Hepatocyte (in vitro differentiated cells): ENCODE results near the gene NECAB2. TPM values are rescaled to one million over a fixed set of nuclear protein-coding genes. Genes with fewer than 3 reads are reported as not detected.

Source experiments
- DNase-seq: peaks from one replicate; pipeline ENCODE4 v3.0.0-alpha.2; 2016; ENCODE audit warnings: low spot score
- H2AFZ ChIP-seq: fragments of 200-600 bp; sonication (generic); 2 replicates; pipeline ENCODE4 v1.6.0; 2016; ENCODE audit warnings: antibody characterized with exemption, mild to moderate bottlenecking
- H3K27ac ChIP-seq: fragments of 200-600 bp; sonication (generic); 2 replicates; pipeline ENCODE4 v1.5.1; 2016; ENCODE audit warnings: mild to moderate bottlenecking
- H3K27me3 ChIP-seq: fragments of 200-600 bp; sonication (generic); 2 replicates; pipeline ENCODE4 v1.6.1; 2016
- H3K36me3 ChIP-seq: fragments of 200-600 bp; sonication (generic); replicated peaks from 2 replicates; pipeline ENCODE4 v1.5.1; 2016; ENCODE audit warnings: low read depth; ENCODE audit not compliant: insufficient read depth
- H3K4me1 ChIP-seq: fragments of 200-600 bp; sonication (generic); 2 replicates; pipeline ENCODE4 v1.5.1; 2016; ENCODE audit warnings: mild to moderate bottlenecking, moderate library complexity; ENCODE audit not compliant: insufficient read depth
- H3K4me2 ChIP-seq: fragments of 200-600 bp; sonication (generic); 2 replicates; pipeline ENCODE4 v1.6.0; 2016
- H3K4me3 ChIP-seq: fragments of 200-600 bp; sonication (generic); 2 replicates; pipeline ENCODE4 v1.5.1; 2016; ENCODE audit warnings: mild to moderate bottlenecking
- H3K79me2 ChIP-seq: fragments of 200-600 bp; sonication (generic); 2 replicates; pipeline ENCODE4 v1.6.0; 2017; ENCODE audit warnings: mild to moderate bottlenecking
- H3K9me2 ChIP-seq: fragments of 200-600 bp; sonication (generic); replicated peaks from 2 replicates; pipeline ENCODE4 v1.6.0; 2017; ENCODE audit warnings: mild to moderate bottlenecking; ENCODE audit not compliant: insufficient read depth
- H3K9me3 ChIP-seq: fragments of 200-600 bp; sonication (generic); 2 replicates; pipeline ENCODE4 v1.5.1; 2016; ENCODE audit warnings: low read depth, mild to moderate bottlenecking
- H4K20me1 ChIP-seq: fragments of 200-600 bp; sonication (generic); 2 replicates; pipeline ENCODE4 v1.6.0; 2016; ENCODE audit warnings: mild to moderate bottlenecking; ENCODE audit not compliant: insufficient read depth, poor library complexity, severe bottlenecking
- CTCF ChIP-seq: fragments of 200-600 bp; sonication (generic); IDR thresholded peaks from 2 replicates; pipeline ENCODE4 v1.5.1; 2016; ENCODE audit warnings: antibody characterized with exemption, mild to moderate bottlenecking; ENCODE audit not compliant: poor library complexity
- EZH2 ChIP-seq: fragments of 200-600 bp; sonication (generic); IDR thresholded peaks from 2 replicates; pipeline ENCODE4 v1.6.1; 2016; ENCODE audit warnings: antibody characterized with exemption, mild to moderate bottlenecking, borderline replicate concordance
- EZH2phosphoT487 ChIP-seq: fragments of 200-600 bp; sonication (generic); IDR thresholded peaks from one replicate; pipeline ENCODE4 v1.6.1; 2018; ENCODE audit warnings: antibody characterized with exemption, mild to moderate bottlenecking, low read depth, moderate library complexity; ENCODE audit not compliant: unreplicated experiment, severe bottlenecking
- WGBS: methylation state at CpG from one replicate; pipeline ENCODE4 v1.1.6; 2016; ENCODE audit warnings: low lambda C conversion rate; ENCODE audit errors: missing lambda C conversion rate; 5-methylcytosine and 5-hydroxymethylcytosine counted together
- polyA plus RNA-seq: library from polyadenylated mRNA; unstranded; fragments of >200 nt; fragmentation: Nextera tagmentation; extraction: Ambion mirVana; gene quantifications from 2 replicates; pipeline ENCODE4 v1.2.1, GENCODE V29; 2016
- total RNA-seq: library from RNA; depleted of rRNA; stranded (reverse); fragments of >200 nt; gene quantifications from 2 replicates; pipeline ENCODE4 v1.2.3, GENCODE V29; 2014

Gene NECAB2
- total and polyA plus RNA-seq, 2 experiments from 2014 or later: 1.1 TPM; not detected in 1

GRCh38 chr16:84016477-84016876 lies 48.4 kb downstream of the NECAB2 start:
- H3K4me3 ChIP-seq: no peak overlapping the region
- H3K27ac ChIP-seq: no peak overlapping the region
- H3K9me2 ChIP-seq: no peaks in the 10 kb centered on the region
- no peak for DNase-seq
- no peaks in the 10 kb centered on the region for H3K79me2 ChIP-seq
- H3K4me2 ChIP-seq: no peak overlapping the region
- H2AFZ ChIP-seq: no peak overlapping the region
- H3K9me3 ChIP-seq: no peaks in the 10 kb centered on the region
- no peaks in the 10 kb centered on the region for H3K36me3 ChIP-seq
- H4K20me1 ChIP-seq: no peaks in the 10 kb centered on the region
- no peaks in the 10 kb centered on the region for H3K4me1 ChIP-seq
- H3K27me3 ChIP-seq: no peaks in the 10 kb centered on the region
- WGBS: 96% methylated on average over 9 of the region's 12 CpGs
- TF ChIP-seq EZH2 (no peak), EZH2phosphoT487 (no peak), CTCF (no peak)

GRCh38 chr16:84018710-84019109 lies 50.7 kb downstream of the NECAB2 start:
- Histone ChIP-seq H3K4me3 (no peak overlapping the region), H4K20me1 (no peaks in the 10 kb centered on the region), H3K79me2 (no peaks in the 10 kb centered on the region), H3K9me2 (no peaks in the 10 kb centered on the region), H3K27me3 (no peaks in the 10 kb centered on the region), H2AFZ (no peak overlapping the region), H3K27ac (no peak overlapping the region), H3K4me2 (no peak overlapping the region), H3K9me3 (no peaks in the 10 kb centered on the region), H3K4me1 (no peaks in the 10 kb centered on the region), H3K36me3 (no peaks in the 10 kb centered on the region)
- 92% methylated on average over 4 of the region's 4 CpGs for WGBS
- TF ChIP-seq EZH2: no peak
- TF ChIP-seq EZH2phosphoT487: no peak
- no peak for TF ChIP-seq CTCF
- no peak for DNase-seq

- Histone ChIP-seq H3K4me3 (no peak overlapping the region), H2AFZ (no peak overlapping the region), H3K9me3 (no peaks in the 10 kb centered on the region), H3K79me2 (no peaks in the 10 kb centered on the region), H3K36me3 (no peaks in the 10 kb centered on the region), H3K4me2 (no peak overlapping the region), H3K4me1 (no peaks in the 10 kb centered on the region), H3K27me3 (no peaks in the 10 kb centered on the region), H3K27ac (no peak overlapping the region), H4K20me1 (no peaks in the 10 kb centered on the region), H3K9me2 (no peaks in the 10 kb centered on the region)
- no peak for DNase-seq
- no peak for TF ChIP-seq EZH2phosphoT487
- TF ChIP-seq CTCF: no peak
- no peak for TF ChIP-seq EZH2
- WGBS: 92% methylated on average over 9 of the region's 9 CpGs
Measured at GRCh38 chr16:84020353-84020752, 52.3 kb downstream of the NECAB2 start.

GRCh38 chr16:84021488-84021887 lies 53.4 kb downstream of the NECAB2 start:
- no peaks in the 10 kb centered on the region for H3K4me1 ChIP-seq
- TF ChIP-seq CTCF (no peak), EZH2 (no peak), EZH2phosphoT487 (no peak)
- no peaks in the 10 kb centered on the region for H4K20me1 ChIP-seq
- 90% methylated on average over 5 of the region's 5 CpGs for WGBS
- H3K79me2 ChIP-seq: no peaks in the 10 kb centered on the region
- DNase-seq: no peak
- no peak overlapping the region for H2AFZ ChIP-seq
- no peaks in the 10 kb centered on the region for H3K36me3 ChIP-seq
- H3K4me3 ChIP-seq: no peak overlapping the region
- no peaks in the 10 kb centered on the region for H3K9me3 ChIP-seq
- H3K4me2 ChIP-seq: no peak overlapping the region
- no peaks in the 10 kb centered on the region for H3K27me3 ChIP-seq
- no peak overlapping the region for H3K27ac ChIP-seq
- no peaks in the 10 kb centered on the region for H3K9me2 ChIP-seq
